GOT3 (cell line): ENCODE results near the gene PPT2.
"Not testable (repeated sequence)": the region's sequence is repeated elsewhere in the genome, so short reads cannot be mapped to it uniquely, and the experiment has no call there.

Experiments
- DNase-seq: peaks from one replicate; lab custom pipeline; 2025; ENCODE audit warnings: mixed read lengths; lab: John Stamatoyannopoulos, UW

The PPT2 gene

DNA sequence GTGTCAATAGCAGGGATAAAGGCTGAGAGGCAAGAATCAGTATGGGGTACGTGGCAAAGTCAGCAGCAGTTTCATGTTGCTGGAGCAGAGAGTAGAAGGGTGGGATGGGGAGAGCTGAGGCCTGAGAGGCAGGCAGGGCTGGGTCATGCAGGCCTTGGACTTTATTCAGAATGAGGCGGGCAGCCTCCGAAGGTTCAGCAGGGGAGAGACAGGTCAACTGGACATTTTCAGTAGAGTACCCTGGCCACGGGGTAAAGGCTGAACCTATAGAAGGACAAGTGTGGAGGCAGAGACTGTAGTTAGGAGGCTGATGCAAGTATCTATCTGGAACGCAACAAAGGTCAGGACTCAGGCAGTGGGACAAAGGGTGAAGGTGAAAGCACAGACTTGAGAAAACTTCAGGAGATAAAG, 56.3 kb downstream of the PPT2 start:
- no peak for DNase-seq

DNA sequence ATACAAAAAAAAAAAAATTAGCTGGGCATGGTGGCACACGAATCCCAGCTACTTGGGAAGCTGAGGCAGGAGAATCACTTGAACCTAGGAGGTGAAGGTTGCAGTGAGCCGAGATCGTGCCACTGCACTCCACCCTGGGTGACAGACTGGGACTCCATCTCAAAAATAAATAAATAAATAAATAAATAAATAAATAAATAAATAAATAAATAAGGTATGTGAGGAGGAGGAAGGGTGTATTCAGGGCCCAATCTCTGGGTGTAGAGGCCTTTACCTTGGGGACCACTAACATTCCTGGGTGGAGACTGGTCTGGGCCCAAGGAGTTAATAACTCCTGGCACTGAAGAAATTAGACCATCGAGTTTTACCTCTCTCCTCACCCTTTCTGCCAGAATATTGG, 57.5 kb downstream of the PPT2 start:
- DNase-seq: not testable (repeated sequence)

DNA sequence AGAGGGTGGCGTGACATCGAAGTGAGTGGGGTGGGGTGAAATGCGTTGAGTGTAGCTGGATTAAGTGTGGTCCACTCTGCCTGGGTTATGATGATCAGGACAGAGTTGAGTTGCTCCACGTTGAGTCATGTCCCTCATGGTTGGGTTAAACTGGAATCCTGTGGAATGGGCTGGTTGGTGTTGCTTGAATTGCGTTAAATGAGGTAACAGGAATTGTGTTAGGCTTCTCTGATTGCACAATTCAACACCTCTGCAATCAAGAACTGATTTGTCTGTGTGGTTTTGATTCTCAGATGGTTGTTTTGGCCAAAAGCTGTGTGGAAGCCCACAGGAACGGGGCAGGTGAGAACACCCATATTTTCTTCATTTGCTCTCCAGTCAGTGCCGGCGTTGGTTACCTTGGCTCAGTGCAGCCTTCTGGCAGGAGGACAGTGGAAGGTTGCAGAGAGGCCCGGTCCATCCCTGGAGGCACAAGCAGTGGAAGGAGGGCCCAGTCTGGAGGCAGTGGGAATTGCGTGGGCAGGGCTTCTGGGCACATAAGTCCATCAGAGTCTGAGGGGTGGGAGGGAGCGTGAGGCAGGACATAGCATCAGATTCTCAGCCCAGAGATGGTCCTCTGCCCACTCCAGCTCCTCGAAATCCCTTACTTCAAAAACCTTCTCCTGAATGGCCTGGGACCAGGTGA, 58.3 kb downstream of the PPT2 start:
- DNase-seq: no peak
